Measurements from ENCODE around the gene FAM161A.

Gene FAM161A

DNA sequence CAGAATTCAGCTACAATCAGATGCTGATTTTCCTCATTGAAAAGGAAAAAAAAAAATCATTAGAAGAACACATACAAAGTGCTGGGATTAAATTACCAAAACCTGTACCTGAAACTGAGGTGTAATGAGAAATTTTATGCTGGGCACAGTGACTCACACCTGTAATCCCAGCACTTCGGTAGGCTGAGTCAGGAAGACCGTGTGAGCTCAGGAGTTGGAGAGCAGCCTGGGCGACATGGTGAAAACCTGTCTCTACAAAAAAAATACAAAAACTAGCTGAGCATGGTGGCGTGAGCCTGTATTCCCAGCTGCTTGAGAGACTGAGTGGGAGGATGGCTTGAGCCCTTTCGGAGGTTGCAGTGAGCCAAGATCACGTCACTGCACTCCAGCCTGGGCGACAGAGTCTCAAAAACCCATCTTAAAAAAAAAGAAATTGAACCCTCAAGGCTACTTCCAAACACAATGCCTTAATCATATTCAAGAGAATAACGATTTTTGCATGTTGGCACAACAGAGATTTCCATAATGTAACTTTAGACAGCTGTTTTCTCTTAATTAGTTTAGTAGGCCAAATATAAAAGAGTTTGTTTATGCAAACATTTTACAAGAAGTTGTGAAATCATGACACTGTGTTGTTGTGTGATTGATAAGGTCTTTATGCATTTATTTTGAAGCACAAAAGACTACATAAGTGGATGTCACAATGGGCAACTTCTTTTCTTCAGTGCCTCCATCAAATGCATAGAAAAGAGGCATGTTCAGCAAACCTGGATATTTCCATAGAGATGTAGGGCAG lies 63.9 kb downstream of the FAM161A start:
- DNase-seq (ENCODE audit: insufficient read length, low spot score) (no peak), FAIRE-seq (no peak)

DNA sequence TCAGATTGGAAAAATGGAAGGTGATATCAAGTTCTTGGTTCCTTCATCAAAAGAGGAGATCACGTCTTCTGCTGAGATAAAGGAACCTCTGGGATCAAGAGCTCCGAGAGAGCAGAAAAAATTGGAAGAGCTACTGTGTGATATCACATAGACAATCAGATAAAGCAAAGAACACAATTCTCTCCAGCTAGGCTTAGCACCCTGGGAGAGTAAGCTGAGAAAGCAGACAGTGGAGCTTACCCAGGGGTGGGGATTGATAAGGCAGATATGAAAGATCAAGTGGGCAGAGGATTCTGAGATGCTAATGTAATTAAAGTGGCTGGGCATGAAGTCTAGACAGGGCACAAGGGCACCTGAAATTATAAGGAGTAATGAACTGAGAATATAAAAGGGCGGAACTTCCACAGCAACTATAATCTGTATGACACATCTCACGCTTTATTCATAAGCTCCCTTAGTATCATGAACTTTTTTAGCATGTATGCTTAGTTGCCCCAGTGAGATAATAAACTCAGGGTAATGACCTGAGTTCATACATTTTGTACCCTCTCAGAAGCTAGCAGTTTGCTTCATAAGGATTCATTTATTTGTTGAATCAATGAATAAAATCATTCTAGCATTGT lies 65.8 kb downstream of the FAM161A start:
- no peak for DNase-seq (ENCODE audit: insufficient read length, low spot score)
- no peak for FAIRE-seq

- FAIRE-seq (no peak), DNase-seq (ENCODE audit: insufficient read length, low spot score) (no peak)
These were observed 67.0 kb downstream of the FAM161A start for GRCh38 chr2:61786876-61787275.

DNA sequence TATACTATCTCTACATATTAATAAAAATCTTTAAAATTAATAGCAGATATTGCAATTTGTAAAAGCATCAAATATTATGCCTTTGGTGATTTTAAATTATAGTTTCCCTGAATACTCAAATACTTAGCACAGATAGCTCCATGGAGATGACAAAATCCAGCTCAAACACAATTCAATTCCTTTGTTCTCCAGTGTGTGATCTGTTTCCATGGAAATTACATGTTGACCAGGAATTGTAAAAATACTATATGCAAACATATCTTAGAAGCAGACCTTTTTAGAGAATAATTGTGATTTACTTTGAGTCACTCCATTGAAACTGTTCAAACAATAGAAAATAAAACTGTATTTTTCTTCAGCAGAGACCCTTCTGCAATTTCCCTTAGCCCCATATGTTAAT lies 68.3 kb downstream of the FAM161A start:
- FAIRE-seq = no peak

GRCh38 chr2:61784643-61785042 lies 69.2 kb downstream of the FAM161A start:
- DNase-seq (ENCODE audit: insufficient read length, low spot score) (no peak), FAIRE-seq (no peak)

More for the DNA sequence above, 68.3 kb downstream of the FAM161A start:
- no peak for DNase-seq (ENCODE audit: insufficient read length, low spot score)

DNA sequence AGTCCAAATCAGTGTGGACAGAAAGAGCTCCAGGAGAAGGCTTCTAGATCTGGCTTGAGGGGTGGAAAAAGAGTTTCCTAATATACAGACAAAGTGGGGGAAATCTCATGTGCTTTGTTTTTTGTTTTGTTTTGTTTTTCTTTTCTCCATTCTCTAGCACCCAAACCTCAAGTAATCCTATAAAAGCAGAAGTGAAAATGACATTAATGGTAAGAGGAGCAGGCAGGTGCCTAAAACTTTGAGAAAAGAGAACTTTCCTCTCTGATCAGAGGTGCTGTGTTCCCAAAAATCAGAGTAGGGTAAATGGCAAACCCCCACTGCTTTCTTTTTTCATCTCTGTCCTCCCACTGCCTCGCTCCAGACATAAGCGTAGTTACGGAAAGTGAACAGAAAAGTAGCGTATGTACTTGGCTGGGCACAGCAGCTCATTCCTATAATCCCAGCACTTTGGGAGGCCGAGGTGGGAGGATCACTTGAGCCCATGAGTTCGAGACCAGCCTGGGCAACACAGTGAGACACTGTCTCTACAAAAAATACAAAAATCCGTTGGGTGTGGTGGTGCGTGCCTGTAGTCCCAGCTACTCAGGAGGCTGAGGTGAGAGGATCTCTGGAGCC lies 77.8 kb downstream of the FAM161A start:
- FAIRE-seq (no peak), DNase-seq (ENCODE audit: insufficient read length, low spot score) (no peak)

All from HTR-8/SVneo (cell line).